Stimulated activated CD4-positive, alpha-beta T cell treated with anti-CD3 and anti-CD28 coated beads, Interleukin-4, amount 100 ng/mL, for 48 hours (primary cell): ENCODE results near the gene RHOU.
A peak's percentile ranks its signal among the peaks of the same experiment; 100 is the strongest.
"Not testable (repeated sequence)": the region's sequence is repeated elsewhere in the genome, so short reads cannot be mapped to it uniquely, and the experiment has no call there.

ENCODE experiments used
- DNase-seq, 2 donors: peaks; one replicate each; pipeline ENCODE4 v3.0.0-alpha.2; 2020; ENCODE audit warnings: low read depth in 2 of 2

The RHOU gene

DNA sequence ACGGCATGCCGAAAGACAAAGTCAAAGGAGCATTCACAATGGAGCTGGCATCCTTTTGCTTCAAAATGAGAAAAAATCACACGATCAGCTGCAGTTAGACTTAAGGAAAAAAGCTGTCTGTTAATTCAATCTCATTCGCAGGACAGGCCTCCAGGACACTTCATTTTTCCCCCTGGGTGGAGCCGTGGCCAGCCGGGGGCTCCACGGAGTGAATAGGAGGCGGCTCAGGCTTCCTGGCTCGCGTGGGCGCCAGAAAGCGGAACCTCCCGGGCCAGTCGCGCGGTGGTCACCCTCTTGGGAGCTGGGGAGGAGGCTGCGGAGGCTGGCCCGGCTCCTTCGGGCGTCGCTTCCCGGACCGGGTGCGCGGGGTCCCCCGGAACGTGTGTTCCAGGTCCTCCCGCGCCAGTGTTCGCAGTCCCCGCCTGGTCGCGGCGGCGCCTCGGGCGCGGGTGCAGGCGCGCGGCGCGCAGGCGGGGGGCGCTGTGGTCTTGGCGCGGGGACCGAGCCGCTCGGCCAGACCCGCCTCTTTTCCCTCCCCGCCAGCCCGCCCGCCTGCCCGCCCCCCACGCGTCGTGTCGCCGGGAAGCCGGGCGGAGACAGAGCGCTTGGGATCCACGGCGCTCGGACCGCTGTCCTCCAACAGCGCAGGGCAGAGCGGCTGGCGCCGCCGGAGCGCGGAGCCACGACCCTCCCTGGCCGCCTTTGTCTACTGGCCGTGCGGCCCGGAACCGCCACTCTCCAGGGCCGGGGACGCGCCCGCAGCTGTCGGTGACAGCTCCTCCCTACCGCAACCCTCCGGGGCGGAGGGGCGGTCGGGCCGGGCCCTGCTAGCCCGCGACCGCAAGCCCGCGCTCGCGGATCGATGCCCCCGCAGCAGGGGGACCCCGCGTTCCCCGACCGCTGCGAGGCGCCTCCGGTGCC lies at the start of gene RHOU:
Gene RHOU (plus strand): TSS at position 599 of the 921 bp plus-strand sequence. CDS start 264 bp downstream, at position 863.
- peak; percentile 50 to 51 for DNase-seq

GRCh38 chr1:228687587-228687986 lies 47.7 kb upstream of the RHOU start:
- no peak for DNase-seq

DNA sequence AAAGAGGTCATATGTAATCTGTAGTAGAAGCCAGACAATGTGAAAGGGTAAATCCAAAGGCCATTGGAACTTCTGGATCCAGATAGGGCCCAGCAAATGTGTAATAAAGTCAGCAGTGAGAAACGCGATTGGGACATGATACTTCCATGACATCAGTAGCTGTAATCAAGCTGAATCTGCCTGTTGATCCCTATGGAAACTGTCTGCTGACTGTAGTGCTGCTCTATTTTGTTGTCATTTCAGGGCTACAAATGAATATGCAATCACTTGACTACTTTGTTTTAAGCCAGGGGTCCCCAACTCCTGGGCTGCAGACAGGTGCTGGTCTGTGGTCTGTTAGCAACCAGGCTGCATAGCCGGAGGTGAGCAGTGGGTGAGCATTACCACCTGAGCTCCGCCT lies 46.0 kb upstream of the RHOU start:
- no peak for DNase-seq

GRCh38 chr1:228691211-228691610 lies 44.1 kb upstream of the RHOU start:
- DNase-seq = no peak

GRCh38 chr1:228691926-228692325 lies 43.4 kb upstream of the RHOU start:
- DNase-seq = no peak

DNA sequence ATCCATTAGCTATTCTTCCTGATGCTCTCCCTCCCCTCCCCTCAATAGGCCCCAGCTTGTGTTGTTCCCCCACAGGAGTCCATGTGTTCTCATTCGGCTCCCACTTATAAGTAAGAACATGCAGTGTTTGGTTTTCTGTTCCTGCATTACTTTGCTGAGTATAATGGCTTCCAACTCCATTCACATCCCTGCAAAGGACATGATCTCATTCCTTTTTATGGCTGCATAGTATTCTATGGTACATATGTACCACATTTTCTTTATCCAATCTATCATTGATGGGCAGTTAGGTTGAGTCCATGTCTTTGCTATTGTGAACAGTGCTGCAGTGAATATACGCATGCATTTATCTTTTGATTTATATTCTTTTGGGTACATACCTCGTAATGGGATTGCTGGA lies 40.8 kb upstream of the RHOU start:
- DNase-seq = not testable (repeated sequence)

- DNase-seq = no peak
Measured at GRCh38 chr1:228695015-228695955, 40.0 kb upstream of the RHOU start.

- no peak for DNase-seq
Measured at GRCh38 chr1:228697207-228698016, 37.9 kb upstream of the RHOU start.

DNA sequence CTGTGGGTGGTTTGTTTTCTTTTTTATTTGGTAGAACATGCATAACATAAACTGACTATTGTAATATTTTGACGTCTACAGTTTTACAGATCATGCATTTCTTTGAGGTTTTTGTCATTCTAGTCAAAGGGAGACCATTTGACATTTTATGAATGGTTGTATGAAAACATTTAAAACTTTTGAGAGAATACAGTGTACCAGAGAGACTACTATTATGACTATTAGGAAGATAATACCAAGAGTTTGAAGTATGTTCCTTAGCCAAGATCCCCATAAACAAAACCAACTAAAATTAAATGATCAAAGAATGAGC lies 37.3 kb upstream of the RHOU start:
- DNase-seq = no peak

DNA sequence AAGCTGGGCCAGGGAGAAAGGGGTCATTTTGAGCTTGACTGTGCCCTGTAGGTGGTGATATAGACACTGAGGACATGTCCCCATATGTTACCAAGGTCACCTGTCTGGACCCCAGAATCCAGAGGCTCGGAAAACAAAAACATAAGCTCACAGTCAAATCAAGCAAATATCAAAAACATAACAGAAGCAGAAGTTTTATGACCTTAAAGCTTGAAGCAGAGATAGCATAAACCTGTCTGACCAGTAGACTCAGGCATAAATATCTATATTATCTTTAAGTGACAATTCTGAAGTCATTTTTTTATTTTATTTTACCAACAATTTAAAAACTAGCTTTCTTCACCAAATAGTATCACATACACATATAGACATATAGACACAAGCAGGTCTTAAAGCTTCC lies 32.8 kb upstream of the RHOU start:
- DNase-seq = no peak

GRCh38 chr1:228706305-228706704 lies 29.0 kb upstream of the RHOU start:
- DNase-seq = no peak

DNA sequence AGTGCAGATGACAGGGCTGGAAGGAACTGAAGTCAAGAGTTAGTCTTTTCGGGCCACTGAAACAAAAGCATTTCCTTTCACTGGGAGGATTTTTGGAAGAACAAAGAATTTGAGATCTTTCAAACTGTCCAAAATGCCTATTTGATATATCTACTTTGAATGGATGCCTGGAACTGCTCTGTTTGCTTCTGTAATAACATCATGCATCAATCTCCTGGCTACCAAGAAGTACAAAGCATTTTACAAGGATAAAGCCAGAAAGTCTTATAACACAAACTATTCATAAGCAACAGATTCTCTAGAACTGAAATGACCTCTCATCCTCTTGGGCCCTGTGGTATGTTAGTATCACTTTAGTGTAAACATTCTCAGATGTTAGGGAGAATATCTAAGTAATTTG lies 18.2 kb upstream of the RHOU start:
- DNase-seq = no peak

- DNase-seq = no peak
Measured at GRCh38 chr1:228721407-228721806, 13.9 kb upstream of the RHOU start.

- DNase-seq = no peak
Measured at GRCh38 chr1:228723287-228723686, 12.0 kb upstream of the RHOU start.

DNA sequence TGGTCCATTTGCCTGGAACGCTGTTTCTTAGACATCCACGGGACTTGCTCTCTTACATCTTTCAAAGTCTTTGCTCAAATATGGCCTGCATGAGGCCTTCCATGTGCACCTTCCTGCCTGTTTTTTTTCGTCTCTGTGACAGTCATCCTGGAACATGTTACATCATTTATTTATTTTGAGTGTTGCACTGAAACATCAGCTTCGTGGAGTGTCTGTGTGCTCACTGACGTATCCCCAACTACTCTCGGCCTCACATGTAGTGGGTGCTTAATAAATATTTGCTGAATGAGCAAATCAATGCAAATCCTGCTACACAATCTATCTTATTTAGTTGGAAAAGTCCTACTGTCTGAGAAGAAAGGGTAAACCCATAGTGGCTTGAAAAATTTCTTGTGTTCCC lies 11.4 kb upstream of the RHOU start:
- no peak for DNase-seq

DNA sequence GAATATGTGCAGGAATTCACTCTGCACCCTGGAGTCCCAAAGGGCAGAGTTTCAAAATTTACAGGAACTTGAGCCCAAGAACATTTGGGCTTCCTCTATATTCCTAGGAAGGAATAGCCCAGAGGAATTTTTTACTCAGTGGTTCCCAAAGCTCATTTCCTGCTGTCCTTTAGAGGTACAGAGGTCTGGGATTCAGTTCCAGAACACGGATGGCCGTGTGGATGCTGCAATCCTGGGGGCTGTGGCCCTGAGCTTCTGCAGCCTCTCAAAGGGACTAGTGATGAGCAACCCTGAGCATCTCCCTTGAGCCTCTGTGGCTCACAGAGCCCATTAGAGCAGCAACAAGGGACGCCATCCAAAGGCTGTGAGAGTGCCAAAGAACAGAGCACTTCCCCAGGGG lies 10.1 kb upstream of the RHOU start:
- no peak for DNase-seq

- DNase-seq = no peak
Measured at GRCh38 chr1:228727681-228728171, 7.6 kb upstream of the RHOU start.

GRCh38 chr1:228732426-228732825 lies 2.9 kb upstream of the RHOU start:
- DNase-seq = no peak

DNA sequence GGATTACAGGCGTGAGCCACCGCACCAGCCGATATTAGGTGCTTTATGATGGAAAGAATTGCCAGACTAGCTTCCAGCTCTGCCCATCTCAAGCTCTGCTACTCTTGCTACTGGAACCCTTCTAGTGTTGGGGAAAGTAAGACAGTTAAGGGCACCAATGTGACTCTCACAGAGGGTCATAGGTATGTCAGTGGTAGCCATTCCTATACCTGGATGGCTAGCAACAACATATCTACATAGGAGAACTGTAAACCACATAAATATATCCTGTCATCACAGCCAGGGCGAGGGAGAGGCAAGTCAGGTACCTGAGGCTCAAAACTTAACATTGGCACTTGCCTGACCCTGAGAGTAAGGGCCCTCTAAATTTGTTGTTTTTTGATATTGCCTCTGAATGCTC lies 1.7 kb upstream of the RHOU start:
- DNase-seq = no peak

DNA sequence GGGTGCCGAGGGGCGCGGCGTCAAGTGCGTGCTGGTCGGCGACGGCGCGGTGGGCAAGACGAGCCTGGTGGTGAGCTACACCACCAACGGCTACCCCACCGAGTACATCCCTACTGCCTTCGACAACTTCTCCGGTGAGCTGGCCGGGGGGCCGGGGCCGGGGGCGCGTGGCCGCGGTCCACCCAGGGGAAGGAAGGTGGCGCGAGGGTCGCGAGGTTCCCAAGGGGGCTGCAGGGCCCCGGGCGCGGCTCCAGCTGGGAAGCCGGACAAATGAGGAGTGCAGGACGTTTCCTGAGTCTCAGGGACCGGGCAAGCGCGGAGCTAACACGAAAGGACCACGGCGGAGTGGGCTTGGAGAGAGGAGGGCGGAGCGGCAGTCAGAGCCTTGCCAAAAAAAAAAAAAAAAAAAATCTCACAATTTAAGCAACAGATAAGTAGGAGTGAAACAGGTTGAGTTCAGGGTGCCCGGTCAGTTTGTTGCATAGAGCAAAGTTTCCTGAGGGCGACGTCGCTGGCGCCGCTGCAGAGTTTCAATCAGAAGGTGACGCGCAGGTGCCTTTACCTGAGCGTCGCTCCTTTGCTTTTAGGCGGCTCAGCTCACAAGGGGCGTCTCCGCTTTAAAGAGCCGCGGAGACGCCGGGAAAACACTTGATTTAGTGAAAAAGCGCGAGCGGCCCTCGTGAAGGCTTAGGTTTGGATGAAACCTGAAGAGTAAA lies 750 bp downstream of the RHOU start:
- no peak for DNase-seq

GRCh38 chr1:228736844-228737445 lies 1.7 kb downstream of the RHOU start:
- DNase-seq = no peak
